Measurements from ENCODE around the gene OR56A5. TPM values are rescaled to one million over a fixed set of nuclear protein-coding genes. Genes with fewer than 3 reads are reported as not detected.
"Not testable (repeated sequence)": the region's sequence is repeated elsewhere in the genome, so short reads cannot be mapped to it uniquely, and the experiment has no call there.

Gene OR56A5
- total RNA-seq, 2 experiments from 2014 or later, result not detected

GRCh38 chr11:5973530-5973929 lies 5.2 kb upstream of the OR56A5 start:
- intact Hi-C loops (cut with micrococcal nuclease), result no loop called here
- H3K36me3 Mint-ChIP-seq (ENCODE audit: low read depth), result no peaks in the 10 kb centered on the region
- CTCF ChIA-PET, result no interaction called here
- H3K27me3 Mint-ChIP-seq (ENCODE audit: low read depth), result no peaks in the 10 kb centered on the region
- no peak for DNase-seq
- H3K9me3 Mint-ChIP-seq, result peaks cover 2% of the 10 kb centered on the region
- H3K27ac Mint-ChIP-seq, result no peak overlapping the region
- H3K4me1 Mint-ChIP-seq (ENCODE audit: low read depth), result no peaks in the 10 kb centered on the region
- no peak overlapping the region for H3K4me3 Mint-ChIP-seq

GRCh38 chr11:5967708-5968107 lies 586 bp downstream of the OR56A5 start:
- H3K36me3 Mint-ChIP-seq (ENCODE audit: low read depth), result no peaks in the 10 kb centered on the region
- peaks cover 13% of the 10 kb centered on the region for H3K9me3 Mint-ChIP-seq
- H3K4me3 Mint-ChIP-seq, result no peak overlapping the region
- H3K27ac Mint-ChIP-seq, result no peak overlapping the region
- no peak for DNase-seq
- H3K27me3 Mint-ChIP-seq (ENCODE audit: low read depth), result peaks cover 11% of the 10 kb centered on the region
- CTCF ChIA-PET, result no interaction called here
- intact Hi-C loops (cut with micrococcal nuclease), result no loop called here
- H3K4me1 Mint-ChIP-seq (ENCODE audit: low read depth), result no peaks in the 10 kb centered on the region

GRCh38 chr11:5966958-5967357 lies 1.3 kb downstream of the OR56A5 start:
- Mint-ChIP-seq H3K27ac (no peak overlapping the region), H3K27me3 (ENCODE audit: low read depth) (peaks cover 11% of the 10 kb centered on the region), H3K36me3 (ENCODE audit: low read depth) (no peaks in the 10 kb centered on the region), H3K9me3 (peaks cover 17% of the 10 kb centered on the region), H3K4me3 (no peak overlapping the region), H3K4me1 (ENCODE audit: low read depth) (no peaks in the 10 kb centered on the region)
- no peak for DNase-seq
- intact Hi-C loops (cut with micrococcal nuclease), result no loop called here
- CTCF ChIA-PET, result interaction anchor here (0.6 kb wide), 1 partner anchor 613 kb away, joined by 3 read pairs; no protein-coding TSS in a partner anchor

- H3K27ac Mint-ChIP-seq; CTCF ChIA-PET; H3K27me3 Mint-ChIP-seq (ENCODE audit: low read depth); DNase-seq; H3K36me3 Mint-ChIP-seq (ENCODE audit: low read depth); H3K4me3 Mint-ChIP-seq; H3K4me1 Mint-ChIP-seq (ENCODE audit: low read depth); intact Hi-C loops (cut with micrococcal nuclease): not testable (repeated sequence)
- peaks cover 22% of the 10 kb centered on the region for H3K9me3 Mint-ChIP-seq
These were observed 7.5 kb downstream of the OR56A5 start for GRCh38 chr11:5960704-5961320.

GRCh38 chr11:5955586-5955985 lies 12.7 kb downstream of the OR56A5 start:
- DNase-seq, result no peak
- Mint-ChIP-seq H3K27ac (no peak overlapping the region), H3K9me3 (no peaks in the 10 kb centered on the region), H3K36me3 (ENCODE audit: low read depth) (no peaks in the 10 kb centered on the region), H3K4me1 (ENCODE audit: low read depth) (no peaks in the 10 kb centered on the region), H3K27me3 (ENCODE audit: low read depth) (peaks cover 5% of the 10 kb centered on the region), H3K4me3 (no peak overlapping the region)
- intact Hi-C loops (cut with micrococcal nuclease), result no loop called here
- CTCF ChIA-PET, result interaction anchor here (1.4 kb wide), 1 partner anchor 296 kb away, joined by 3 read pairs; no protein-coding TSS in a partner anchor

- Mint-ChIP-seq H3K36me3 (ENCODE audit: low read depth) (no peaks in the 10 kb centered on the region), H3K4me1 (ENCODE audit: low read depth) (no peaks in the 10 kb centered on the region), H3K27ac (no peak within 1 kb of the TSS), H3K4me3 (no peak within 1 kb of the TSS), H3K9me3 (no peaks in the 10 kb centered on the region), H3K27me3 (ENCODE audit: low read depth) (peaks cover 7% of the 10 kb centered on the region)
- intact Hi-C loops (cut with micrococcal nuclease), result no loop called here
- CTCF ChIA-PET, result interaction anchor here (0.5 kb wide), 1 partner anchor 24 kb away, joined by 3 read pairs; no protein-coding TSS in a partner anchor
- DNase-seq, result no peak
These were observed 26.3 kb downstream of the OR56A5 start, which contains the start of gene OR56A3 for GRCh38 chr11:5941951-5942350. TSS of gene OR56A3 (plus strand) at chr11:5942251. CDS start at chr11:5947347, 5,096 bp downstream.

- H3K9me3 Mint-ChIP-seq, result no peaks in the 10 kb centered on the region
- DNase-seq, result no peak
- no peak overlapping the region for H3K27ac Mint-ChIP-seq
- no peaks in the 10 kb centered on the region for H3K4me1 Mint-ChIP-seq (ENCODE audit: low read depth)
- no peaks in the 10 kb centered on the region for H3K36me3 Mint-ChIP-seq (ENCODE audit: low read depth)
- CTCF ChIA-PET, result no interaction called here
- H3K4me3 Mint-ChIP-seq, result no peak overlapping the region
- intact Hi-C loops (cut with micrococcal nuclease), result no loop called here
- H3K27me3 Mint-ChIP-seq (ENCODE audit: low read depth), result peaks cover 7% of the 10 kb centered on the region
These were observed 27.5 kb downstream of the OR56A5 start for GRCh38 chr11:5940748-5941147.

- DNase-seq, result no peak
- intact Hi-C loops (cut with micrococcal nuclease), result no loop called here
- Mint-ChIP-seq H3K4me3 (no peak overlapping the region), H3K36me3 (ENCODE audit: low read depth) (no peaks in the 10 kb centered on the region), H3K27me3 (ENCODE audit: low read depth) (peaks cover 2% of the 10 kb centered on the region), H3K9me3 (no peaks in the 10 kb centered on the region), H3K27ac (no peak overlapping the region), H3K4me1 (ENCODE audit: low read depth) (no peaks in the 10 kb centered on the region)
- CTCF ChIA-PET, result no interaction called here
These were observed 29.7 kb downstream of the OR56A5 start for GRCh38 chr11:5938603-5938965.

GRCh38 chr11:5937868-5938602 lies 30.3 kb downstream of the OR56A5 start:
- DNase-seq, result no peak
- intact Hi-C loops (cut with micrococcal nuclease), result no loop called here
- Mint-ChIP-seq H3K9me3 (no peaks in the 10 kb centered on the region), H3K27ac (no peak overlapping the region), H3K4me3 (no peak overlapping the region), H3K36me3 (ENCODE audit: low read depth) (no peaks in the 10 kb centered on the region), H3K4me1 (ENCODE audit: low read depth) (no peaks in the 10 kb centered on the region), H3K27me3 (ENCODE audit: low read depth) (peaks cover 2% of the 10 kb centered on the region)
- CTCF ChIA-PET, result no interaction called here

GRCh38 chr11:5933116-5933515 lies 35.2 kb downstream of the OR56A5 start:
- Mint-ChIP-seq H3K4me3 (no peak overlapping the region), H3K27me3 (ENCODE audit: low read depth) (peaks cover 3% of the 10 kb centered on the region), H3K9me3 (peaks cover 4% of the 10 kb centered on the region), H3K36me3 (ENCODE audit: low read depth) (no peaks in the 10 kb centered on the region), H3K4me1 (ENCODE audit: low read depth) (no peaks in the 10 kb centered on the region), H3K27ac (no peak overlapping the region)
- CTCF ChIA-PET, result no interaction called here
- no peak for DNase-seq
- intact Hi-C loops (cut with micrococcal nuclease), result no loop called here

GRCh38 chr11:5932671-5933070 lies 35.6 kb downstream of the OR56A5 start:
- Mint-ChIP-seq H3K9me3 (peaks cover 4% of the 10 kb centered on the region), H3K4me1 (ENCODE audit: low read depth) (no peaks in the 10 kb centered on the region), H3K27me3 (ENCODE audit: low read depth) (peaks cover 3% of the 10 kb centered on the region), H3K4me3 (no peak overlapping the region), H3K27ac (no peak overlapping the region), H3K36me3 (ENCODE audit: low read depth) (no peaks in the 10 kb centered on the region)
- CTCF ChIA-PET, result no interaction called here
- intact Hi-C loops (cut with micrococcal nuclease), result no loop called here
- DNase-seq, result no peak

GRCh38 chr11:5931061-5931460 lies 37.2 kb downstream of the OR56A5 start:
- Mint-ChIP-seq H3K27me3 (ENCODE audit: low read depth) (peaks cover 1% of the 10 kb centered on the region), H3K4me1 (ENCODE audit: low read depth) (no peaks in the 10 kb centered on the region), H3K27ac (no peak overlapping the region), H3K9me3 (peaks cover 4% of the 10 kb centered on the region), H3K36me3 (ENCODE audit: low read depth) (no peaks in the 10 kb centered on the region), H3K4me3 (no peak overlapping the region)
- CTCF ChIA-PET, result no interaction called here
- intact Hi-C loops (cut with micrococcal nuclease), result no loop called here
- DNase-seq, result no peak

- DNase-seq, result no peak
- no peak overlapping the region for H3K27ac Mint-ChIP-seq
- H3K27me3 Mint-ChIP-seq (ENCODE audit: low read depth), result peaks cover 1% of the 10 kb centered on the region
- no peaks in the 10 kb centered on the region for H3K4me1 Mint-ChIP-seq (ENCODE audit: low read depth)
- H3K9me3 Mint-ChIP-seq, result peaks cover 4% of the 10 kb centered on the region
- intact Hi-C loops (cut with micrococcal nuclease), result no loop called here
- no peaks in the 10 kb centered on the region for H3K36me3 Mint-ChIP-seq (ENCODE audit: low read depth)
- H3K4me3 Mint-ChIP-seq, result no peak overlapping the region
- CTCF ChIA-PET, result no interaction called here
These were observed 37.7 kb downstream of the OR56A5 start for GRCh38 chr11:5930614-5931013.
